HEK293 (cell line): ENCODE results near the gene TNFAIP8L3.

Experiments
- CTCF ChIA-PET: fragments of 350-600 bp; formaldehyde crosslinking; extraction: SDS; loops from one replicate; lab custom pipeline; 2021; ENCODE audit warnings: antibody characterized with exemption; lab: Yijun Ruan, JAX
- POLR2A ChIA-PET: fragments of 300-600 bp; formaldehyde crosslinking; extraction: SDS; loops from one replicate; lab custom pipeline; 2020; ENCODE audit warnings: antibody characterized with exemption, inconsistent platforms; lab: Yijun Ruan, JAX
- H3K27ac ChIP-seq: fragments of 200-500 bp; sonication (Bioruptor generic); 2 replicates; pipeline ENCODE4 v1.5.1; 2014; ENCODE audit warnings: low read depth, low read length, control low read depth, inconsistent platforms; ENCODE audit errors: extremely low read depth
- H3K36me3 ChIP-seq, 2 experiments: fragments of 200-500 bp in 1 of 2; sonication (Bioruptor generic) in 1 of 2; 1 replicate in 1 of 2; 2 replicates in 1 of 2; pipeline ENCODE4 v1.5.1; 2014 to 2017; ENCODE audit warnings: inconsistent platforms in 2 of 2, low read length in 2 of 2; ENCODE audit not compliant: control insufficient read depth in 2 of 2, insufficient read depth in 1 of 2
- H3K4me1 ChIP-seq: fragments of 200-500 bp; sonication (Bioruptor generic); 2 replicates; pipeline ENCODE4 v1.5.1; 2014; ENCODE audit warnings: mild to moderate bottlenecking, low read length, inconsistent platforms; ENCODE audit not compliant: control insufficient read depth, insufficient read depth
- H3K4me3 ChIP-seq: 2 replicates; pipeline ENCODE4 v1.5.1; 2011; ENCODE audit warnings: low read depth, mild to moderate bottlenecking, control low read depth, low read length, moderate library complexity
- H3K9me3 ChIP-seq: fragments of 200-500 bp; sonication (Bioruptor generic); 2 replicates; pipeline ENCODE4 v1.5.1; 2014; ENCODE audit warnings: low read depth, low read length, inconsistent platforms; ENCODE audit not compliant: control insufficient read depth, insufficient read depth
- BCL11B ChIP-seq: fragments of 450-650 bp; formaldehyde crosslinking; IDR thresholded peaks from 2 replicates; pipeline ENCODE4 v1.5.1; 2016; ENCODE audit warnings: low read depth, missing biosample characterization, missing genetic modification characterization
- PATZ1 ChIP-seq: fragments of 450-650 bp; formaldehyde crosslinking; IDR thresholded peaks from 2 replicates; pipeline ENCODE4 v1.5.1; 2016; ENCODE audit warnings: missing biosample characterization, missing genetic modification characterization
- ZBTB17 ChIP-seq: fragments of 450-650 bp; formaldehyde crosslinking; IDR thresholded peaks from 2 replicates; pipeline ENCODE4 v1.5.1; 2016; ENCODE audit warnings: missing biosample characterization, missing genetic modification characterization
- ZBTB26 ChIP-seq: fragments of 450-650 bp; formaldehyde crosslinking; optimal IDR thresholded peaks from 2 replicates; pipeline ENCODE3; 2016; ENCODE audit warnings: missing biosample characterization, mild to moderate bottlenecking, missing genetic modification characterization
- ZBTB48 ChIP-seq: fragments of 450-650 bp; formaldehyde crosslinking; IDR thresholded peaks from 2 replicates; pipeline ENCODE4 v1.5.1; 2016; ENCODE audit warnings: missing biosample characterization, missing genetic modification characterization
- ZIC2 ChIP-seq: fragments of 450-650 bp; formaldehyde crosslinking; IDR thresholded peaks from 2 replicates; pipeline ENCODE4 v1.5.1; 2016; ENCODE audit warnings: missing biosample characterization, missing genetic modification characterization
- ZNF169 ChIP-seq: fragments of 450-650 bp; formaldehyde crosslinking; IDR thresholded peaks from 2 replicates; pipeline ENCODE4 v1.5.1; 2016; ENCODE audit warnings: missing biosample characterization, missing genetic modification characterization
- ZNF2 ChIP-seq: fragments of 450-650 bp; formaldehyde crosslinking; IDR thresholded peaks from 2 replicates; pipeline ENCODE4 v1.5.1; 2016; ENCODE audit warnings: missing biosample characterization, missing genetic modification characterization
- ZNF280C ChIP-seq: fragments of 450-650 bp; formaldehyde crosslinking; IDR thresholded peaks from 2 replicates; pipeline ENCODE4 v1.5.1; 2016; ENCODE audit warnings: missing biosample characterization, missing genetic modification characterization
- ZNF311 ChIP-seq: fragments of 450-650 bp; formaldehyde crosslinking; IDR thresholded peaks from 2 replicates; pipeline ENCODE4 v1.5.1; 2017; ENCODE audit warnings: missing biosample characterization, missing genetic modification characterization, borderline replicate concordance
- ZNF416 ChIP-seq: fragments of 450-650 bp; formaldehyde crosslinking; IDR thresholded peaks from 2 replicates; pipeline ENCODE4 v1.5.1; 2016; ENCODE audit warnings: missing biosample characterization, missing genetic modification characterization
- ZNF513 ChIP-seq: fragments of 450-650 bp; IDR thresholded peaks from 2 replicates; pipeline ENCODE4 v1.5.1; 2018; ENCODE audit warnings: missing biosample characterization, missing genetic modification characterization
- ZNF514 ChIP-seq: fragments of 450-650 bp; formaldehyde crosslinking; IDR thresholded peaks from 2 replicates; pipeline ENCODE4 v1.5.1; 2016; ENCODE audit warnings: missing biosample characterization, missing genetic modification characterization
- ZNF529 ChIP-seq: fragments of 450-650 bp; formaldehyde crosslinking; IDR thresholded peaks from 2 replicates; pipeline ENCODE4 v1.5.1; 2017; ENCODE audit warnings: missing genetic modification characterization, missing biosample characterization; ENCODE audit not compliant: insufficient replicate concordance
- ZNF585B ChIP-seq: fragments of 450-650 bp; formaldehyde crosslinking; IDR thresholded peaks from 2 replicates; pipeline ENCODE4 v1.5.1; 2016; ENCODE audit warnings: missing biosample characterization, missing genetic modification characterization
- ZNF664 ChIP-seq: fragments of 450-650 bp; formaldehyde crosslinking; IDR thresholded peaks from 2 replicates; pipeline ENCODE4 v1.5.1; 2016; ENCODE audit warnings: missing biosample characterization, missing genetic modification characterization
- ZNF701 ChIP-seq: fragments of 450-650 bp; formaldehyde crosslinking; IDR thresholded peaks from 2 replicates; pipeline ENCODE4 v1.5.1; 2016; ENCODE audit warnings: missing biosample characterization, missing genetic modification characterization
- ZNF707 ChIP-seq: fragments of 450-650 bp; formaldehyde crosslinking; IDR thresholded peaks from 2 replicates; pipeline ENCODE4 v1.5.1; 2016; ENCODE audit warnings: missing biosample characterization, missing genetic modification characterization
- ZNF747 ChIP-seq: fragments of 450-650 bp; formaldehyde crosslinking; IDR thresholded peaks from 2 replicates; pipeline ENCODE4 v1.5.1; 2016; ENCODE audit warnings: missing biosample characterization, missing genetic modification characterization

The TNFAIP8L3 gene

GRCh38 chr15:51139091-51139490 lies 44.4 kb upstream of the TNFAIP8L3 start:
- CTCF ChIA-PET, result no interaction called here
- no peak for TF ChIP-seq ZNF311 (tag by site-specific recombination)
- no peak for TF ChIP-seq ZNF416 (tag by site-specific recombination)
- no peak for TF ChIP-seq ZNF585B
- TF ChIP-seq ZBTB48, result no peak
- no peak for TF ChIP-seq ZNF747 (tag by site-specific recombination)
- TF ChIP-seq ZNF2, result no peak
- TF ChIP-seq ZNF707 (tag by site-specific recombination), result no peak
- no peak for TF ChIP-seq ZNF514 (tag by site-specific recombination)
- TF ChIP-seq ZBTB26 (tag by site-specific recombination), result no peak
- TF ChIP-seq ZNF280C, result no peak
- TF ChIP-seq ZNF169, result no peak
- TF ChIP-seq ZNF513 (tag by site-specific recombination), result no peak
- no peak for TF ChIP-seq BCL11B (tag by site-specific recombination)
- H3K4me3 ChIP-seq, result no peak overlapping the region
- no peaks in the 10 kb centered on the region for H3K36me3 ChIP-seq
- no peaks in the 10 kb centered on the region for H3K4me1 ChIP-seq
- H3K9me3 ChIP-seq, result no peaks in the 10 kb centered on the region
- POLR2A ChIA-PET, result no interaction called here
- no peak overlapping the region for H3K27ac ChIP-seq

GRCh38 chr15:51137880-51138430 lies 43.2 kb upstream of the TNFAIP8L3 start:
- no peak overlapping the region for H3K27ac ChIP-seq
- H3K9me3 ChIP-seq, result no peaks in the 10 kb centered on the region
- ChIA-PET POLR2A (interaction anchor here (0.6 kb wide), 1 partner anchor 753 kb away, joined by 10 read pairs; no protein-coding TSS in a partner anchor), CTCF (interaction anchor here (0.6 to 0.8 kb wide), 2 partner anchors 25 to 60 kb away, joined by 3 read pairs; no protein-coding TSS in a partner anchor)
- H3K4me3 ChIP-seq, result no peak overlapping the region
- peak; percentile 38; the same call in 1 of the 2 replicates for TF ChIP-seq ZBTB17 (tag by site-specific recombination)
- no peak for TF ChIP-seq ZIC2 (tag by site-specific recombination)
- no peak for TF ChIP-seq ZNF529
- no peak for TF ChIP-seq PATZ1
- TF ChIP-seq ZNF664 (tag by site-specific recombination), result no peak
- TF ChIP-seq ZNF701 (tag by site-specific recombination), result no peak
- no peaks in the 10 kb centered on the region for H3K4me1 ChIP-seq
- H3K36me3 ChIP-seq, result no peaks in the 10 kb centered on the region
